ENCODE results near the gene ANKK1.

GRCh38 chr11:113341388-113342165 is 46.0 kb upstream of the ANKK1 start:
- TF ChIP-seq EP300 (IDR thresholded peaks at IDR 0.05) (no peak), CTCF (IDR thresholded peaks at IDR 0.05) (no peak)
